Stimulated activated CD8-positive, alpha-beta memory T cell treated with anti-CD3 and anti-CD28 coated beads, Interleukin-15, amount 100 ng/mL, for 1 hour (primary cell): Measurements from ENCODE around the gene GINS1.

Source experiments
- DNase-seq: peaks from one replicate; pipeline ENCODE4 v3.0.0-alpha.2; 2020; ENCODE audit warnings: low read depth

GINS1 gene

GRCh38 chr20:25477014-25477882, 69.8 kb downstream of the GINS1 start:
- DNase-seq, result no peak

DNA sequence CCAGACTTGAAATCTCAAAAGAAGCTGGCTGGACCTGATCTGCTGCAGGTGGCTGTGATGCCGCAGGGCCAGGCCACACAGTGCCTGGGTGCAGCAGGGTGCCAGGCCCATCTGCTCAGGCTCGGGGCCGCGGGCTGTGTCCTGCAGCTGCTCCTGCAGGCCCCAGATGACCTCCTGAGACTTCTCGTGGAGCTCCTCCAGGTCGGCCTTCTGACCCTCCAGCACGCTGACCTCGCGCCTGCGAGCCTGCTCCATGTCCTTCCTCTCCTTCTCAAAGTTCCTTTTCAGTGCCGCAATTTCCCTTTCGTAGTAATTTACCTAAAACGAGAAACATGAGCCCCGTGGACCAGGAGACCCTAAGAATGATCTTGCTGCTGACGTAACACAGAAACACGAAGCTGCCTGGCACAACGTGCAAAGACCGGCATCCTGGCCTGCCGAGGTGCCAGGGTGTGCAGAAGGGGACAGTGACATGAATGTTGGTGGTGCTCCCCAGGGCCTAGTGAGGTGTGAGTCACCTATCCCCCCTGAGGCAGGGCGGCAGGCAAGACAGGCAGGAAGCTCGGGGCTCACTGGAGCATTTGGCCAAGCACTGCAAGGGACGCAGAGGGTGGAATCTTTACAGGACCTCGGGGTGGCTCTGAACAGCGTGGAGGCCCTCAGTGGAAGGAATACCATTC, 71.6 kb downstream of the GINS1 start:
- no peak for DNase-seq

- DNase-seq, result no peak
Measured at GRCh38 chr20:25479638-25480037, 72.2 kb downstream of the GINS1 start.

DNA sequence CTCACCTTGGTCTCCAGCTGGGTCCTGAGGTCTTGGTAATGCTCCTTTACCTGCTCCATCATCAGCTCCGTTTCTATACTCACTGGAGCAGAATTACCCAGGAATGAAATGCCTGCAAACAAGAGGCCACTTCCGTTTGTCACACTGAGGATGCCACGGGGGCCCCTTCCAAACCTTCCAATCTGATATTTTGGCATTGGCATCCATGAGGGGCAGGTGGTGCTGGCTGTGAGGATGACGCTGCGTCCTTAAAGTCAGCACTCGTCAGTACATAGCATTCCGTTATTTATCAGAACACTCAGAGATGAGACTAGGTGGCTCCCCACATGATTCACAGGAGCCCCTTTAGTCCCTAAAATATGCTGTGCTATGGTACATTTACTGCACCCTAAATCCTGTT, 72.7 kb downstream of the GINS1 start:
- DNase-seq, result no peak

- DNase-seq, result no peak
Measured at GRCh38 chr20:25480797-25481196, 73.3 kb downstream of the GINS1 start.

GRCh38 chr20:25481235-25481917, 73.9 kb downstream of the GINS1 start:
- DNase-seq, result no peak

GRCh38 chr20:25481918-25482253, 74.4 kb downstream of the GINS1 start:
- no peak for DNase-seq

- no peak for DNase-seq
Measured at GRCh38 chr20:25483431-25484132, 76.1 kb downstream of the GINS1 start.

GRCh38 chr20:25484224-25484846, 76.9 kb downstream of the GINS1 start:
- DNase-seq, result no peak

DNA sequence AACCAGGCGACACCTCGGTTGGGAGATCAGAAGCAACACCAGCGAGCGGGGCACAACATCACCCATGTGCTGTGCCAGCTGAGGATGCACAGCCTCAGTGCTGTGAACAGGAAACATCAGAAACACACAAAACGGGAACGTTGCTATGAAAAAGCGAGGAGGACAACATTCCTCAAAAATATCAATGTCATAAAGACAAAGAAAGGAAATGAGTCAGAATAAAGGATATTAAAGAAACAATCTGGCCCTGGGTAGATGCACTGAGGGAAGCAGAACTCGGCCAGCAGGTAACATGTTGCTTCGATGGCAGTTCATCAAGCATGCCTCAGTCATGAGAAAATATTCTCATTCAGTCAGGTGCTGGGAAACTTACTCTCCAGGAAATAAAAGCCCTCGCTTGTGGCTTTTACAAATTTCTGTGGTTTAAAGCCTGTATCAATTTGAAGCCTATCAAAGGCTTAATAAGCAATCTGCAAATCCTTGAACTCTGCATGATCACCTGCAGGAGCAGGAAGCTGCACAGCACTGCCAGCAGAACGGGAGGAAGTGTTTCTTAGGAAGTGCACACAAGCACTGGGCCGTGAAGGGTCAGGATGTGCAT, 77.5 kb downstream of the GINS1 start:
- DNase-seq, result no peak

DNA sequence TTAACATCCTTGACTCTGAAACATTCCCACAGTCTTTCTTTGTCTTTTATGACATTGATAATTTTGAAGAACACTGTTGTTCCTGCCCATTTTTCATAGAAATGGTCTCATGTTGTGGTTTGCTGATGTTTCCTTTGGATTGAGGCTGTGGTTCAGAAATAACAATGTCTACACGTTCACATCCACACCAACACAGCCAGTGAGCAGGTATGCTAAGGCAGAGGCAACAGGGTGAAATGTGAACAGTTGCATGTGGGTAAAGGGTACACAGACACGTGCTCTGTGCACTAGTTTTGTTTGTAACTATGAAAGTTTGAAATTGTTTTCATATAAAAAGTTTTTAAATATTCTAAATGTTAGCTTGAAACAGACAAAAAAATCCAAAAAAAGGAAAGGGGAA, 78.4 kb downstream of the GINS1 start:
- DNase-seq, result no peak

- no peak for DNase-seq
Measured at GRCh38 chr20:25486377-25486776, 78.9 kb downstream of the GINS1 start.

DNA sequence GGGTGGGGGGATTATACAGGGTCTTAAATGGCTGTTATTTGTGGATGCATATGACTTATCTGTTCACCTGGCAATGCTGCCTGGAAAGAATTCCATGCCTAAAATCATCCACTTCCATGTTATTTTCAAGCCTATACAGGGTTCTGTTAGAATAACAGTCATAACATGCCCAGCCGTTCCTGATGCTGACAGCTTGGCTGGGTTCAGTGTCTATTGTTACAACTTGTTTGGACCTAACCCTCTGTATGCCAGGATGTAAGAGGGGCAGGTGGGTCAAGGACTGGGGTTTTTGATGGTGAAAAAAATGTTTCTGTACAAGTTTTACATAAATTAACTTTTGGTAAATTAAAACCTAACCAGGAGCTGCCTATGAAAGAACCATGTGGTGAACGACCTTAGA, 79.8 kb downstream of the GINS1 start:
- DNase-seq, result no peak

- no peak for DNase-seq
Measured at GRCh38 chr20:25487975-25488374, 80.5 kb downstream of the GINS1 start.

DNA sequence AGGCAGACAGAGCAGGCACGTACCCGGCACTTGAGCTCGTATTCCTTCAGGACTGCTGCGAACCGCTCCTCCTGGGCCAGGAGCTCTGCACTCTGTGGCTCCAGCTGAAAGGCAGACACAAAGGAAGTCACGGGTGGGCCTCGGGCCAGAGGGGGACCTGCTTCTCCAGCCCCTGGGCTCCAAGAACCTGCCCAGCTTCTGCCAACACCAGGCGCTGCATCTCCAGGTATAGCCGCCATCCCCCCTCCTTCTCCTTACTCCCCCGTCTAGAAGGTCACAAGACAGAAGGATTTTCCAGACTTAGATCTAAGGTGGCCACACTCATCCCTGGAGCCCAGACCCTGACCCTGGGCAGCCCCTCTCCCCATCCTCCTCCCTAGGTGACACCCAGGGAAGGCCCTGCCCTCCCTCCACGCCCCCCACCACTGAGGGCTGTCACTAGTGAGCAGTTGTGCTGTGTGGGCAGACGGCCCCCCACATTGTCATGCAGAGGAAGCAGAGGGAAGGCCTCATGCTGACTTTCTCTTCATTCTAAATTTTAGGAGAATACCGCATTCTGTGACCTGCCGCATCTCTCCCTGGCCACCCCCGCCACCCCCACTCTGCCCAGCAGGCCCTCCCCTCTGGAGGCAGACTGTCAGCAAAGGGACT, 81.9 kb downstream of the GINS1 start:
- no peak for DNase-seq

GRCh38 chr20:25490656-25491445, 83.4 kb downstream of the GINS1 start:
- DNase-seq, result no peak

GRCh38 chr20:25491446-25492038, 84.1 kb downstream of the GINS1 start:
- no peak for DNase-seq

GRCh38 chr20:25493137-25493536, 85.7 kb downstream of the GINS1 start:
- DNase-seq, result no peak

- DNase-seq, result no peak
Measured at GRCh38 chr20:25493748-25494505, 86.5 kb downstream of the GINS1 start.
